HepG2 (cell line): Measurements from ENCODE around the gene KDM1B. TPM values are rescaled to one million over a fixed set of nuclear protein-coding genes. Genes with fewer than 3 reads are reported as not detected.

Experiments
- ATAC-seq: fragments of 200-7000 bp; cut with Tn5 transposase; 3 replicates; pipeline ENCODE4 v1.9.1; 2020; ENCODE audit warnings: mild to moderate bottlenecking, moderate library complexity
- BruUV-seq: library from RNA; stranded (reverse); fragments of 400-500 nt; replicated peaks from 2 replicates; lab custom pipeline; 2021; lab: Mats Ljungman, UMichigan
- CTCF ChIA-PET: fragments of 300-600 bp; formaldehyde crosslinking; extraction: SDS; loops from one replicate; lab custom pipeline; 2021; ENCODE audit warnings: low total read pairs, inconsistent platforms, low intra/inter-chr PET ratio; lab: Yijun Ruan, JAX
- POLR2A ChIA-PET: fragments of 350-600 bp; sonication (Branson Sonifier 250); formaldehyde crosslinking; loops from one replicate; lab custom pipeline; 2020; ENCODE audit warnings: antibody characterized with exemption, inconsistent platforms; lab: Yijun Ruan, JAX
- DNase-seq: peaks from one replicate; pipeline ENCODE4 v3.0.0-alpha.2; 2015; ENCODE audit warnings: low spot score
- FAIRE-seq: peaks from 3 replicates; lab custom pipeline; 2011; peaks lifted over from hg19 to GRCh38; lab: Jason Lieb, UNC
- H2AFZ ChIP-seq: one replicate; pipeline ENCODE4 v1.6.1; 2011; ENCODE audit warnings: low read length, inconsistent platforms
- H3K27ac ChIP-seq: fragments of 300-600 bp; 3 replicates; pipeline ENCODE4 v1.8.0; 2011; ENCODE audit warnings: mixed run types, mild to moderate bottlenecking, mixed read lengths, low read length, inconsistent platforms; ENCODE audit not compliant: insufficient read depth; ENCODE audit errors: extremely low read length
- H3K27me3 ChIP-seq, 2 experiments: fragments of 200-600 bp in 1 of 2; 2 replicates in 1 of 2; 3 replicates in 1 of 2; pipeline versions ENCODE4 v1.6.0 to v1.8.0; 2011; ENCODE audit warnings: low read length in 2 of 2, mild to moderate bottlenecking in 2 of 2, moderate library complexity in 2 of 2, inconsistent platforms in 1 of 2; ENCODE audit not compliant: insufficient read depth in 2 of 2, control insufficient read depth in 1 of 2
- H3K36me3 ChIP-seq, 2 experiments: fragments of 200-600 bp in 1 of 2; replicated peaks in 1 of 2; 2 replicates in 1 of 2; 3 replicates in 1 of 2; pipeline versions ENCODE4 v1.5.1 to v1.8.0; 2011; ENCODE audit warnings: low read length in 2 of 2, inconsistent platforms in 1 of 2; ENCODE audit not compliant: insufficient read depth in 2 of 2, control insufficient read depth in 1 of 2
- H3K4me1 ChIP-seq: 2 replicates; pipeline ENCODE4 v1.5.1; 2012; ENCODE audit warnings: low read length, inconsistent platforms; ENCODE audit not compliant: insufficient read depth
- H3K4me2 ChIP-seq: 2 replicates; pipeline ENCODE4 v1.6.0; 2011; ENCODE audit warnings: low read depth, low read length, inconsistent platforms
- H3K4me3 ChIP-seq, 3 experiments: fragments of 200-600 bp in 1 of 3; sonication (generic), shearing (Covaris generic) in 1 of 3; replicated peaks in 1 of 3; 2 replicates each; pipeline ENCODE4 v1.5.1; 2011 to 2016; ENCODE audit warnings: low read length in 3 of 3, inconsistent platforms in 2 of 3, low read depth in 2 of 3, mild to moderate bottlenecking in 2 of 3, control low read depth in 1 of 3, mixed read lengths in 1 of 3; ENCODE audit not compliant: insufficient read depth in 1 of 3
- H3K79me2 ChIP-seq: one replicate; pipeline ENCODE4 v1.6.1; 2011; ENCODE audit warnings: low read length, inconsistent platforms; ENCODE audit not compliant: insufficient read depth
- H3K9ac ChIP-seq: 2 replicates; pipeline ENCODE4 v1.6.0; 2011; ENCODE audit warnings: mild to moderate bottlenecking, low read depth, low read length, inconsistent platforms; ENCODE audit not compliant: insufficient read depth
- H3K9me3 ChIP-seq: 2 replicates; pipeline ENCODE4 v1.5.1; 2012; ENCODE audit warnings: mild to moderate bottlenecking, low read length
- H4K20me1 ChIP-seq: 2 replicates; pipeline ENCODE4 v1.6.0; 2011; ENCODE audit warnings: inconsistent platforms, mild to moderate bottlenecking, low read length, moderate library complexity; ENCODE audit not compliant: insufficient read depth
- CSRNP2 ChIP-seq: sonication (generic); formaldehyde crosslinking; conservative IDR thresholded peaks from 2 replicates; pipeline ENCODE4 v1.8.0; 2022; ENCODE audit warnings: low read depth, missing genetic modification reagents
- ELF1 ChIP-seq: sonication (generic); formaldehyde crosslinking; IDR thresholded peaks from 2 replicates; pipeline ENCODE4 v1.4.0; 2020; ENCODE audit warnings: missing genetic modification reagents
- EP300 ChIP-seq, 3 experiments: sonication (generic) in 1 of 3; formaldehyde crosslinking in 1 of 3; IDR thresholded peaks; 2 replicates each; pipeline versions ENCODE4 v1.5.1 to v1.6.1; 2011 to 2020; ENCODE audit warnings: low read depth in 2 of 3, low read length in 2 of 3, borderline replicate concordance in 1 of 3, improper control_type of control experiment in 1 of 3, mild to moderate bottlenecking in 1 of 3, missing genetic modification reagents in 1 of 3, moderate library complexity in 1 of 3
- FOXJ3 ChIP-seq: sonication (generic); formaldehyde crosslinking; IDR thresholded peaks from 2 replicates; pipeline ENCODE4 v1.4.0; 2020; ENCODE audit warnings: missing genetic modification reagents, mild to moderate bottlenecking, borderline replicate concordance
- HINFP ChIP-seq: sonication (generic); formaldehyde crosslinking; IDR thresholded peaks from 2 replicates; pipeline ENCODE4 v1.4.0; 2020; ENCODE audit warnings: low read depth, mild to moderate bottlenecking, missing genetic modification reagents
- PBX3 ChIP-seq: sonication (generic); formaldehyde crosslinking; IDR thresholded peaks from 2 replicates; pipeline ENCODE4 v1.8.1; 2023; ENCODE audit warnings: missing genetic modification reagents, inconsistent platforms, borderline replicate concordance
- PRDM10 ChIP-seq: sonication (generic); formaldehyde crosslinking; IDR thresholded peaks from 2 replicates; pipeline ENCODE4 v1.4.0; 2020; ENCODE audit warnings: low read depth, missing genetic modification reagents
- SAP130 ChIP-seq: IDR thresholded peaks from 2 replicates; pipeline ENCODE4 v1.6.1; 2016; ENCODE audit warnings: low read depth
- ZMYM4 ChIP-seq: sonication (generic); formaldehyde crosslinking; IDR thresholded peaks from 2 replicates; pipeline ENCODE4 v1.8.1; 2023; ENCODE audit warnings: mild to moderate bottlenecking, missing genetic modification reagents
- ZNF136 ChIP-seq: sonication (generic); formaldehyde crosslinking; IDR thresholded peaks from 2 replicates; pipeline ENCODE4 v1.8.1; 2022; ENCODE audit warnings: low read depth, mild to moderate bottlenecking, moderate library complexity, missing genetic modification reagents
- ZNF468 ChIP-seq: sonication (generic); formaldehyde crosslinking; IDR thresholded peaks from 2 replicates; pipeline ENCODE4 v1.8.0; 2022; ENCODE audit warnings: mild to moderate bottlenecking, moderate library complexity, missing genetic modification reagents
- ZNF605 ChIP-seq: sonication (generic); formaldehyde crosslinking; IDR thresholded peaks from 2 replicates; pipeline ENCODE4 v1.8.0; 2022; ENCODE audit warnings: mild to moderate bottlenecking, missing genetic modification reagents
- WGBS: methylation state at CpG from one replicate; pipeline ENCODE4 v1.1.6; 2017; ENCODE audit warnings: low lambda C conversion rate; 5-methylcytosine and 5-hydroxymethylcytosine counted together
- in situ Hi-C: cut with HindIII; loops from 2 replicates; pipeline ENCODE4 v1.10.0; 2017; ENCODE audit warnings: low pct_unique_long_range_greater_than_20kb; ENCODE audit not compliant: extremely low pct_ligation_motif_present
- intact Hi-C: fragments of 100-400 bp; cut with micrococcal nuclease; formaldehyde crosslinking; loops from one replicate; pipeline ENCODE4 v1.10.0; 2022; ENCODE audit not compliant: unreplicated experiment
- polyA plus RNA-seq, 8 experiments: library from polyadenylated mRNA; depleted of rRNA in 3 of 8; stranded (reverse) in 7 of 8; unstranded in 1 of 8; fragments of >200 nt; fragmentation: Illumina TruSeq in 4 of 8; extraction: Trizol in 4 of 8; gene quantifications; 2 replicates each; pipeline versions ENCODE4 v1.2.1 to v1.2.3, GENCODE V29; 2011 to 2016; ENCODE audit warnings: low read depth in 4 of 8, missing spikeins in 1 of 8, mixed read lengths in 1 of 8; ENCODE audit not compliant: insufficient read depth in 1 of 8
- total RNA-seq, 5 experiments: library from RNA; depleted of rRNA; stranded (reverse); fragments of >200 nt; fragmentation: Illumina TruSeq; extraction: Trizol; gene quantifications; 2 replicates each; pipeline ENCODE4 v1.2.3, GENCODE V29; 2016; ENCODE audit warnings: low read depth in 1 of 5
- TF ChIP-seq, protein P1 (sequence below): sonication (generic); formaldehyde crosslinking; IDR thresholded peaks from 2 replicates; pipeline ENCODE4 v1.4.0; 2020; ENCODE audit warnings: mild to moderate bottlenecking, missing genetic modification reagents

The KDM1B gene
- total and polyA plus RNA-seq, 2 of the 13 experiments (the other 11 are each of a cell fraction or from before 2014, with no cell fraction given): 9.8 to 13.2 TPM

GRCh38 chr6:18209539-18210197 is 54.4 kb downstream of the KDM1B start:
- peaks cover 0 to 1% of the 10 kb centered on the region in 2 experiments; a peak in 2 of 5 replicates for H3K36me3 ChIP-seq
- H3K4me1 ChIP-seq: peaks cover 17% of the 10 kb centered on the region
- peak; percentile 49 for DNase-seq
- H3K9ac ChIP-seq: no peak overlapping the region
- no peaks in the 10 kb centered on the region for H4K20me1 ChIP-seq
- peak; percentile 57 for FAIRE-seq
- no peaks in the 10 kb centered on the region for H3K9me3 ChIP-seq
- no peaks in the 10 kb centered on the region for H3K79me2 ChIP-seq
- intact Hi-C loops: no loop called here
- no peak overlapping the region; a peak in 1 of 6 replicates for H3K4me3 ChIP-seq
- no TSS peak for BruUV-seq
- H2AFZ ChIP-seq: no peak overlapping the region
- peak overlapping the region; percentile 40 for H3K4me2 ChIP-seq
- peak overlapping the region; percentile 53 for H3K27ac ChIP-seq
- POLR2A ChIA-PET: interaction anchor here (0.8 kb wide), 1 partner anchor 55 kb away, joined by 3 read pairs; the partner anchor contains the start of genes KDM1B and TPMT
- no peaks in the 10 kb centered on the region for H3K27me3 ChIP-seq
- peak; percentile 96 for ATAC-seq
- in situ Hi-C loops: no loop called here
- CTCF ChIA-PET: no interaction called here
- 50% methylated on average over 12 of the region's 12 CpGs for WGBS
- TF ChIP-seq, protein P1, sequence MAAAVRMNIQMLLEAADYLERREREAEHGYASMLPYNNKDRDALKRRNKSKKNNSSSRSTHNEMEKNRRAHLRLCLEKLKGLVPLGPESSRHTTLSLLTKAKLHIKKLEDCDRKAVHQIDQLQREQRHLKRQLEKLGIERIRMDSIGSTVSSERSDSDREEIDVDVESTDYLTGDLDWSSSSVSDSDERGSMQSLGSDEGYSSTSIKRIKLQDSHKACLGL: no peak
- TF ChIP-seq ELF1 (CRISPR knock-in tag) (no peak), ZMYM4 (CRISPR knock-in tag) (0 out of 2 replicates have a peak, but pooled peaks have one; percentile 21), EP300 (IDR thresholded peaks at IDR 0.05; ENCODE audit: low read depth in 2 of 2, low read length in 2 of 2) (peak in 1 of 2 experiments; percentile 30; a peak in 1 of 4 replicates), EP300 (CRISPR knock-in tag; IDR thresholded peaks at IDR 0.05; ENCODE audit: borderline replicate concordance) (no peak), PBX3 (no peak), SAP130 (0 out of 2 replicates have a peak, but pooled peaks have one; percentile 20), ZNF136 (0 out of 2 replicates have a peak, but pooled peaks have one; percentile 28), HINFP (no peak), ZNF605 (CRISPR knock-in tag) (no peak; the same call in 1 of the 2 replicates), ZNF468 (no peak), FOXJ3 (no peak), PRDM10 (no peak), CSRNP2 (no peak)
